Neuronal stem cell (in vitro differentiated cells): ENCODE measurements around the gene SBNO2.

Source experiments
- DNase-seq: peaks from one replicate; pipeline ENCODE4 v3.0.0-alpha.2; 2013; ENCODE audit warnings: low spot score
- H2AFZ ChIP-seq: one replicate; pipeline ENCODE4 v1.6.1; 2013; ENCODE audit warnings: mild to moderate bottlenecking, low read length, inconsistent platforms
- H2AK5ac ChIP-seq: 2 replicates; pipeline ENCODE4 v1.6.1; 2013; ENCODE audit warnings: low read depth, mild to moderate bottlenecking, inconsistent platforms, low read length, moderate library complexity, mixed read lengths
- H2BK120ac ChIP-seq: 2 replicates; pipeline ENCODE4 v1.6.1; 2013; ENCODE audit warnings: low read depth, mild to moderate bottlenecking, inconsistent platforms, low read length, moderate library complexity, mixed read lengths
- H2BK12ac ChIP-seq: one replicate; pipeline ENCODE4 v1.6.1; 2013; ENCODE audit warnings: low read length, inconsistent platforms
- H2BK15ac ChIP-seq: 2 replicates; pipeline ENCODE4 v1.6.1; 2013; ENCODE audit warnings: mild to moderate bottlenecking, low read length, inconsistent platforms, mixed read lengths
- H2BK5ac ChIP-seq: one replicate; pipeline ENCODE4 v1.6.1; 2013; ENCODE audit warnings: inconsistent platforms, mild to moderate bottlenecking, low read length, moderate library complexity
- H3K14ac ChIP-seq: one replicate; pipeline ENCODE4 v1.6.1; 2013; ENCODE audit warnings: low read length, inconsistent platforms
- H3K18ac ChIP-seq: 2 replicates; pipeline ENCODE4 v1.6.1; 2013; ENCODE audit warnings: low read length, inconsistent platforms
- H3K23ac ChIP-seq: 2 replicates; pipeline ENCODE4 v1.6.1; 2013; ENCODE audit warnings: low read depth, mild to moderate bottlenecking, mixed read lengths, low read length, inconsistent platforms; ENCODE audit not compliant: poor library complexity
- H3K27ac ChIP-seq: replicated peaks from 3 replicates; pipeline ENCODE4 v1.5.1; 2013; ENCODE audit warnings: low read length, inconsistent platforms
- H3K27me3 ChIP-seq, 3 experiments: 2 replicates each; pipeline ENCODE4 v1.6.1; 2013; ENCODE audit warnings: low read length in 3 of 3, mild to moderate bottlenecking in 2 of 3, inconsistent platforms in 1 of 3, low read depth in 1 of 3, mixed read lengths in 1 of 3, moderate library complexity in 1 of 3; ENCODE audit not compliant: control insufficient read depth in 3 of 3, insufficient read depth in 3 of 3
- H3K36me3 ChIP-seq, 2 donors: replicated peaks in 1 of 2; 2 replicates each; pipeline ENCODE4 v1.6.1; 2013; ENCODE audit warnings: low read length in 2 of 2; ENCODE audit not compliant: control insufficient read depth in 2 of 2, insufficient read depth in 2 of 2
- H3K4ac ChIP-seq: 2 replicates; pipeline ENCODE4 v1.6.1; 2013; ENCODE audit warnings: inconsistent platforms, mild to moderate bottlenecking, low read length, moderate library complexity
- H3K4me1 ChIP-seq, 2 donors: 1 replicate in 1 of 2; 2 replicates in 1 of 2; pipeline ENCODE4 v1.6.1; 2013; ENCODE audit warnings: low read length in 2 of 2, low read depth in 1 of 2; ENCODE audit not compliant: control insufficient read depth in 2 of 2, insufficient read depth in 1 of 2
- H3K4me2 ChIP-seq: one replicate; pipeline ENCODE4 v1.6.1; 2013; ENCODE audit warnings: mild to moderate bottlenecking, low read length, inconsistent platforms; ENCODE audit not compliant: insufficient read depth, poor library complexity, severe bottlenecking
- H3K4me3 ChIP-seq, 2 donors: 2 replicates each; pipeline ENCODE4 v1.5.1; 2013; ENCODE audit warnings: low read length in 2 of 2, mild to moderate bottlenecking in 2 of 2, inconsistent platforms in 1 of 2, moderate library complexity in 1 of 2
- H3K79me1 ChIP-seq: one replicate; pipeline ENCODE4 v1.6.1; 2013; ENCODE audit warnings: low read depth, mild to moderate bottlenecking, inconsistent platforms, low read length, moderate library complexity
- H3K9ac ChIP-seq: one replicate; pipeline ENCODE4 v1.6.1; 2013; ENCODE audit warnings: mild to moderate bottlenecking, low read depth, low read length, inconsistent platforms; ENCODE audit not compliant: poor library complexity
- H3K9me3 ChIP-seq, 2 donors: replicated peaks in 1 of 2; 2 replicates each; pipeline versions ENCODE3 to v1.6.1; 2013; ENCODE audit warnings: low read length in 2 of 2, mild to moderate bottlenecking in 2 of 2, inconsistent platforms in 1 of 2, low read depth in 1 of 2, mixed read lengths in 1 of 2, moderate library complexity in 1 of 2; ENCODE audit not compliant: control insufficient read depth in 2 of 2, insufficient read depth in 1 of 2
- H4K8ac ChIP-seq: one replicate; pipeline ENCODE4 v1.6.1; 2013; ENCODE audit warnings: low read depth, mild to moderate bottlenecking, inconsistent platforms, low read length, moderate library complexity
- H4K91ac ChIP-seq: one replicate; pipeline ENCODE4 v1.6.1; 2013; ENCODE audit warnings: low read length, low read depth, mild to moderate bottlenecking, inconsistent platforms; ENCODE audit not compliant: poor library complexity
- WGBS, 2 donors: extraction: QIAGEN DNeasy Blood & Tissue Kit; methylation state at CpG; one replicate each; pipeline ENCODE4 v1.1.7; 2013; ENCODE audit warnings: missing lambda C conversion rate in 2 of 2, mixed read lengths in 1 of 2; ENCODE audit not compliant: insufficient read length in 2 of 2, insufficient replicate concordance in 1 of 2; ENCODE audit errors: extremely low coverage in 2 of 2; 5-methylcytosine and 5-hydroxymethylcytosine counted together

The SBNO2 gene

DNA sequence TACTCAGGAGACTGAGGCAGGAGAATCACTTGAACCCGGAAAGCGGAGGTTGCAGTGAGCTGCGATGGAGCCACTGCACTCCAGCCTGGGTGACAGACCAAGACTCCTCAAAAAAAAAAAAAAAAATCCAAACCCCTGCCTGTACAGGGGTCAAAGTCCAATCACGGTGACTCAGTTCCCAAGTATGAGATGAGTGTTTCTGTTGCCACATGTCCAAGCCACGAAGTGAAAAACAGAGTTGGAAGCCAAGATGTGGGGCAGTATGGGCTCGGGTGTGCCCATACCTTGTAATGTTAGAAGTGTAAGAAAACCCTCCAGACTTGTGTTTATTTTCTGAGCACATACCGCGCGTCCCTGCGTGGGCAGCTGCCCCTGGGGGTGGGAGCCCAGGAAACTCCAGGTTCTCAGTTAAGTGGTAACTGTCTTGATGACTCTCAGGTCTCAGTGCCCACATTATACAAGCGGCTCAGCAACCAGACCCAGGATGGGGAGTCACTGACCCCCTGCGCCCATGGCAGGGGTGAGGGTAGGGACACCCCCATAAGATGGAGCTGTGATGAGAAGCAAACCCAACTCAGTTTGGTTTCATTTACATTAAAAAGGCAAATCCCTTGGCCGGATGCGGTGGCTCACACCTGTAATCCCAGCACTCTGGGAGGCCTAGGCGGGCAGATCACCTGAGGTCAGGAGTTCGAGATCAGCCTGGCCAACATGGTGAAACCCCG lies 71.5 kb downstream of the SBNO2 start:
- no CpG with 5 or more reads among the region's 17 CpGs for WGBS, 2 donors
- Histone ChIP-seq H3K14ac (peak overlapping the region; percentile 38), H3K9ac (peak overlapping the region; percentile 44), H4K8ac (no peak overlapping the region), H3K4ac (no peak overlapping the region), H3K18ac (peak overlapping the region; percentile 57), H3K4me3 (no peak overlapping the region), H3K79me1 (peaks cover 14% of the 10 kb centered on the region), H3K9me3 (no peaks in the 10 kb centered on the region), H2AK5ac (peak overlapping the region; percentile 81), H2BK12ac (no peak overlapping the region), H2BK5ac (no peak overlapping the region), H3K36me3 (peaks cover 19 to 22% of the 10 kb centered on the region in 2 donors), H4K91ac (no peak overlapping the region), H3K23ac (no peak overlapping the region), H3K4me1 (peaks cover 14 to 34% of the 10 kb centered on the region in 2 donors), H2BK120ac (peak overlapping the region; percentile 72), H3K27me3 (no peaks in the 10 kb centered on the region), H2BK15ac (peak overlapping the region; percentile 94), H3K27ac (no peak overlapping the region), H2AFZ (no peak overlapping the region), H3K4me2 (no peak overlapping the region)
- no peak for DNase-seq

DNA sequence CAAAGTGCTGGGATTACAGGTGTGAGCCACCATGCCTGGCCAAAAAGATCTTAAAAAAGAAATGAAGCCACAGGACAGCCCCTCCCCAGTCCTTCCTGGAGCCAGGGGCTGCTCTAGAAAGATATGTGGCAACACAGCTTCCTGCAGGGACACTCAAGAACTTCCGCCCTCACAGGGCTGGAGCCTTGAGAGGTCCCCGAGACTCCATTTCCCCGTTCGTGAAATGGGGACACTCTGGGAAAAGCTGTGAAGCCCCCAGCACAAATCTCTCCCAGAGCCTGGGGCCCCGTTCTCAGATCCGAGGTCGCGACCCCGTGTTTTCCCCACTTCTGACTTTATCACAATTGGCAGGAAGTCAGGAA lies 72.8 kb downstream of the SBNO2 start:
- peak overlapping the region; percentile 78 for H2BK15ac ChIP-seq
- H2BK5ac ChIP-seq = peak overlapping the region; percentile 10
- H3K14ac ChIP-seq = no peak overlapping the region
- no peak overlapping the region for H3K18ac ChIP-seq
- H4K8ac ChIP-seq = no peak overlapping the region
- H3K4ac ChIP-seq = no peak overlapping the region
- no peaks in the 10 kb centered on the region for H3K9me3 ChIP-seq
- no peak overlapping the region for H2AK5ac ChIP-seq
- no peak overlapping the region for H3K4me2 ChIP-seq
- no peak overlapping the region for H3K23ac ChIP-seq
- H3K27ac ChIP-seq = peak overlapping the region; percentile 13
- no peak overlapping the region for H3K4me3 ChIP-seq
- no peaks in the 10 kb centered on the region for H3K27me3 ChIP-seq
- peak overlapping the region; percentile 78 for H2AFZ ChIP-seq
- no CpG with 5 or more reads among the region's 9 CpGs for WGBS, 2 donors
- H3K79me1 ChIP-seq = peaks cover 14% of the 10 kb centered on the region
- no peak for DNase-seq
- no peak overlapping the region for H4K91ac ChIP-seq
- no peak overlapping the region for H3K9ac ChIP-seq
- H2BK12ac ChIP-seq = no peak overlapping the region
- peaks cover 14 to 34% of the 10 kb centered on the region in 2 donors for H3K4me1 ChIP-seq
- peaks cover 6 to 9% of the 10 kb centered on the region in 2 donors for H3K36me3 ChIP-seq
- H2BK120ac ChIP-seq = no peak overlapping the region

DNA sequence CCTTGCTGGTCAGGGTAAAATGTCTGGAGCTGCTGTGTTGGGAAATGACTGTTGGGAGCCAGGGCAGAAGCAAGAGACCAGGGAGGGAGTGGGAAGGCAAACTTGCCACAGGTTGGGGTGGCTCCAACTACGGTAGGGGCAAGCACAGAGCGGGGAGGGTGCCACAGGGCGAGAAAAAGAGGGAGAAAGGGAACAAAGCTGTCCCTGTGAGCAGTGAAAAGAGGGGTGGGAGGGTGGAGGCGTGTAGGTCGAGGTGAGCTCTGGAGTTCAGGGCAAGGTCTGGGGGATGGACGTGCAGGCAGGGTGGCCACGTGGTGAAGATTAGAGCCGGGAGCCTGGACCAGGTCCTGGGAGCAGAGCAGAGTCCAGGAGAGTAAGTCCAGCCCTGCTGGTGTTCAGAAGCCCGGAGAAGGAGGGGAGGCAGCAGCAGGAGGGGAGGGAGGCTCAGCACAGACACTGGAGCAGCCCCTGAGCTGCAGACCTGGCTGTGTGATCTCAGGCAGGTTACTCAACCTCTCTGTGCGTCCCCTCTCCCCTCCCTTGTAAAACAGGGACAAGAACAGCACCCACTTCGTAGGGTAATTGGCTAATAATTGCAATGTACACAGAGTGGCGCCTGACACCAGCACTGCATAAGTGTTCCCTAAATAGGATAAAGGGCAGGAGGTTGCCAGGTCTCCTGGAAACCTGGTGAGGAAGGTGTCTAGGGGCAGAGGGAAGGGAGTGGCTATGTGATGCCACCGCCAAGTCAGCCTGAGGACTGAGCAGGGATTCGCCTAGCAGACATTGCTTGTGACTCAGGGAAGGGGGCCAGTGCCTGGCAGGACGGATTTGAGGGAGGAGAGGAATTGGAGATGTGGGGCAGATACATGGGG lies 75.7 kb downstream of the SBNO2 start:
- H2AK5ac ChIP-seq = peak overlapping the region; percentile 91
- no peak overlapping the region for H3K4me2 ChIP-seq
- WGBS, 2 donors = no CpG with 5 or more reads among the region's 15 CpGs
- H3K18ac ChIP-seq = peak overlapping the region; percentile 38
- H3K4me1 ChIP-seq = peaks cover 15 to 37% of the 10 kb centered on the region in 2 donors
- no peak overlapping the region for H3K4me3 ChIP-seq
- H3K36me3 ChIP-seq = peaks cover 3 to 5% of the 10 kb centered on the region in 2 donors
- peak overlapping the region; percentile 16 for H2BK12ac ChIP-seq
- H3K79me1 ChIP-seq = peaks cover 11% of the 10 kb centered on the region
- no peak overlapping the region for H4K91ac ChIP-seq
- no peak overlapping the region for H3K14ac ChIP-seq
- H4K8ac ChIP-seq = peak overlapping the region; percentile 23
- no peak overlapping the region for H3K4ac ChIP-seq
- peak overlapping the region; percentile 1 for H3K23ac ChIP-seq
- peak overlapping the region; percentile 53 for H2BK5ac ChIP-seq
- H2AFZ ChIP-seq = peak overlapping the region; percentile 83
- H2BK15ac ChIP-seq = peak overlapping the region; percentile 62
- peak overlapping the region; percentile 53 for H3K9ac ChIP-seq
- no peak overlapping the region for H3K27ac ChIP-seq
- H3K27me3 ChIP-seq = no peaks in the 10 kb centered on the region
- H2BK120ac ChIP-seq = no peak overlapping the region
- H3K9me3 ChIP-seq = no peaks in the 10 kb centered on the region
- DNase-seq = no peak

DNA sequence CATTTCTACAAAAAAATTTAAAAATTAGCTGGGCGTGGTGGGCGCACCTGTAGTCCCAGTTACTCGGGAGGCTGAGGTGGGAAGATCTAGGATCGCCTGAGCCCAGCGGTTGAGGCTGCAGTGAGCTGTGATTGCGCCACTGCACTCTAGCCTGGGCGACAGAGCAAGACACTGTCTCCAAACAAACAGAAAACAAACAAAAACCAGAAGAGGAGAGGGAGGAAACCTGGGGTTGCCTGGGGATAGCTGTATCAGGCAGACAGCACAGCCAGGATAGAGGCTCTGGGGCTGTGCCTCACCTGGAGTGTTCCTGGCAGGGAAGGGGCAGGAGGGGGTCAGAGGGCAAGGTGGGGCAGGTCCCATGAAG lies 76.3 kb downstream of the SBNO2 start:
- H2AK5ac ChIP-seq = peak overlapping the region; percentile 91
- WGBS, 2 donors = no CpG with 5 or more reads among the region's 7 CpGs
- peak overlapping the region; percentile 16 for H2BK12ac ChIP-seq
- peaks cover 14 to 34% of the 10 kb centered on the region in 2 donors for H3K4me1 ChIP-seq
- H3K36me3 ChIP-seq = peaks cover 5 to 11% of the 10 kb centered on the region in 2 donors
- H3K79me1 ChIP-seq = peaks cover 14% of the 10 kb centered on the region
- H2BK120ac ChIP-seq = no peak overlapping the region
- H3K4me2 ChIP-seq = no peak overlapping the region
- H3K18ac ChIP-seq = peak overlapping the region; percentile 38
- H2AFZ ChIP-seq = peak overlapping the region; percentile 83
- H3K4ac ChIP-seq = no peak overlapping the region
- no peak overlapping the region for H4K8ac ChIP-seq
- no peak overlapping the region for H4K91ac ChIP-seq
- H3K27ac ChIP-seq = no peak overlapping the region
- H3K9me3 ChIP-seq = no peaks in the 10 kb centered on the region
- no peak for DNase-seq
- H2BK15ac ChIP-seq = no peak overlapping the region
- peak overlapping the region; percentile 53 for H3K9ac ChIP-seq
- peak overlapping the region; percentile 47 for H3K14ac ChIP-seq
- H2BK5ac ChIP-seq = no peak overlapping the region
- H3K27me3 ChIP-seq = no peaks in the 10 kb centered on the region
- no peak overlapping the region for H3K4me3 ChIP-seq
- peak overlapping the region; percentile 1 for H3K23ac ChIP-seq
